T-cell (primary cell): ENCODE measurements around the gene DNAH14. TPM values are rescaled to one million over a fixed set of nuclear protein-coding genes. Genes with fewer than 3 reads are reported as not detected.

Experiments
- ATAC-seq, 4 experiments: fragments of 200-7000 bp in 3 of 4; fragments of 150-1000 bp in 1 of 4; cut with Tn5 transposase; replicated peaks in 1 of 4; 1 replicate in 3 of 4; 2 replicates in 1 of 4; pipeline ENCODE4 v1.10.0; 2021; ENCODE audit warnings: moderate library complexity in 3 of 4, mild to moderate bottlenecking in 2 of 4, moderate number of reproducible peaks in 1 of 4
- CTCF ChIA-PET, 2 donors: fragments of 300-600 bp; sonication (Branson Sonifier 250); formaldehyde crosslinking; loops; one replicate each; lab custom pipeline; 2022; ENCODE audit warnings: antibody characterized with exemption in 2 of 2; lab: Charles Lee
- POLR2A ChIA-PET, 2 donors: fragments of 300-600 bp; sonication (Branson Sonifier 250); formaldehyde crosslinking; loops; one replicate each; lab custom pipeline; 2022; ENCODE audit warnings: antibody characterized with exemption in 2 of 2; lab: Charles Lee
- DNase-seq, 35 experiments: peaks; one replicate each; pipeline versions ENCODE4 v3.0.0 to v3.0.0-alpha.2; 2013 to 2023
- H3K27ac ChIP-seq: one replicate; pipeline ENCODE4 v1.5.1; 2013; ENCODE audit warnings: low read length
- H3K27me3 ChIP-seq, 2 experiments: replicated peaks in 1 of 2; 1 replicate in 1 of 2; 2 replicates in 1 of 2; pipeline versions ENCODE4 v1.6.1 to v1.7.0; 2013; ENCODE audit warnings: low read length in 1 of 2, mixed read lengths in 1 of 2; ENCODE audit not compliant: control insufficient read depth in 2 of 2, insufficient read depth in 2 of 2; ENCODE audit errors: extremely low read depth in 1 of 2
- H3K36me3 ChIP-seq, 2 donors: 1 replicate in 1 of 2; 2 replicates in 1 of 2; pipeline versions ENCODE4 v1.6.1 to v1.7.0; 2013; ENCODE audit warnings: low read length in 1 of 2; ENCODE audit not compliant: control insufficient read depth in 2 of 2, insufficient read depth in 1 of 2; ENCODE audit errors: extremely low read depth in 1 of 2
- H3K4me1 ChIP-seq, 2 experiments: 1 replicate in 1 of 2; 2 replicates in 1 of 2; pipeline versions ENCODE4 v1.6.1 to v1.7.0; 2013; ENCODE audit warnings: low read length in 2 of 2, mixed read lengths in 1 of 2; ENCODE audit not compliant: insufficient read depth in 2 of 2, control insufficient read depth in 1 of 2; ENCODE audit errors: extremely low read depth in 1 of 2
- H3K4me3 ChIP-seq, 2 donors: 1 replicate in 1 of 2; 2 replicates in 1 of 2; pipeline versions ENCODE4 v1.5.1 to v1.7.0; 2013; ENCODE audit warnings: mild to moderate bottlenecking in 2 of 2, low read length in 1 of 2, moderate library complexity in 1 of 2; ENCODE audit not compliant: control insufficient read depth in 1 of 2; ENCODE audit errors: extremely low read depth in 1 of 2
- H3K9me3 ChIP-seq: 2 replicates; pipeline ENCODE4 v1.7.0; 2013
- H3K27ac Mint-ChIP-seq, 2 donors: one replicate each; pipeline ENCODE4 v1.8.0; 2020 to 2021; ENCODE audit warnings: mild to moderate bottlenecking in 2 of 2, mixed read lengths in 2 of 2
- H3K27me3 Mint-ChIP-seq, 2 donors: one replicate each; pipeline ENCODE4 v1.8.0; 2021 to 2022; ENCODE audit warnings: mixed read lengths in 2 of 2
- H3K36me3 Mint-ChIP-seq: one replicate; pipeline ENCODE4 v1.8.0; 2021; ENCODE audit warnings: mixed read lengths
- H3K4me1 Mint-ChIP-seq, 3 donors: one replicate each; pipeline ENCODE4 v1.8.0; 2020 to 2022; ENCODE audit warnings: mixed read lengths in 3 of 3, mild to moderate bottlenecking in 1 of 3
- H3K4me3 Mint-ChIP-seq, 3 donors: one replicate each; pipeline ENCODE4 v1.8.0; 2020 to 2022; ENCODE audit warnings: mild to moderate bottlenecking in 3 of 3, mixed read lengths in 3 of 3, moderate library complexity in 3 of 3
- H3K9me3 Mint-ChIP-seq, 3 donors: one replicate each; pipeline ENCODE4 v1.8.0; 2020 to 2022; ENCODE audit warnings: mixed read lengths in 3 of 3
- WGBS: methylation state at CpG from one replicate; pipeline ENCODE4 v1.1.5; 2013; ENCODE audit warnings: missing lambda C conversion rate; ENCODE audit not compliant: insufficient coverage; 5-methylcytosine and 5-hydroxymethylcytosine counted together
- total RNA-seq, 35 experiments: library from RNA in 6 of 35; stranded (reverse) in 6 of 35; fragments of 120-200 nt in 1 of 35; gene quantifications; one replicate each; pipeline versions ENCODE4 v1.2.1 to v1.2.4 and lab custom pipeline; 2013 to 2026

Gene DNAH14
- total RNA-seq, 5 donors from 2014 or later (not counting 1 experiment from before 2014, with no cell fraction given): 0.06 to 1.4 (median 0.39) TPM; not detected in 1

GRCh38 chr1:224928906-224929305, 569 bp upstream of the DNAH14 start:
- Histone ChIP-seq H3K27me3 (peaks cover 0 to 15% of the 10 kb centered on the region in 2 experiments), H3K4me1 (peaks cover 0 to 4% of the 10 kb centered on the region in 2 experiments), H3K36me3 (no peaks in the 10 kb centered on the region), H3K4me3 (no peak overlapping the region), H3K27ac (no peak overlapping the region), H3K9me3 (peaks cover 2% of the 10 kb centered on the region)
- POLR2A ChIA-PET: no interaction called here
- WGBS: no CpG with 5 or more reads among the region's 4 CpGs
- H3K27me3 Mint-ChIP-seq: peaks cover 31 to 34% of the 10 kb centered on the region in 2 donors
- H3K9me3 Mint-ChIP-seq: peaks cover 16 to 21% (median 20%) of the 10 kb centered on the region in 3 donors
- peaks cover 0 to 3% (median 0%) of the 10 kb centered on the region in 3 donors for H3K4me1 Mint-ChIP-seq
- ATAC-seq (no peak), DNase-seq (no peak)
- H3K36me3 Mint-ChIP-seq: peaks cover 14% of the 10 kb centered on the region
- H3K27ac Mint-ChIP-seq: no peak overlapping the region
- peak overlapping the region in 1 of 3 donors; percentile 60 for H3K4me3 Mint-ChIP-seq
- CTCF ChIA-PET: no interaction called here

DNA sequence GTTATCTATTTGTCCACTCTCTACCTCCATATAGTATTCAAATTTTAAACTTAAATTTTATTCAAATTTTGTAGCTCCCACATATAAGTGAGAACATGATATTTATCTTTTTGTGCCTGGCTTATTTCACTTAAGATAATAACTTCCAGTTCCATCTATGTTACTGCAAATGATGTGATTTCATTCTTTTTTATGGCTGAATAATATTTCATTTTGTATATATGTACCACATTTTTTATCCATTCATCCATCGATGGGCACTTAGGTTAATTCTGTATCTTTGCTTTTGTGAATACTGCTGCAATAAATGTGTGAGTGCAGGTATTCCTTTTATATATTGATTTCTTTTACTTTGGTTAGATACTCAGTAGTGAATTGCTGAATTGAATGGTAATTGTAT, 2.1 kb downstream of the DNAH14 start:
- POLR2A ChIA-PET: no interaction called here
- Mint-ChIP-seq H3K4me1 (peaks cover 0 to 3% (median 0%) of the 10 kb centered on the region in 3 donors), H3K27me3 (peaks cover 34 to 36% of the 10 kb centered on the region in 2 donors), H3K4me3 (no peak overlapping the region), H3K27ac (no peak overlapping the region), H3K36me3 (peaks cover 19% of the 10 kb centered on the region), H3K9me3 (peaks cover 28 to 42% (median 36%) of the 10 kb centered on the region in 3 donors)
- no peak for DNase-seq
- peaks cover 0 to 13% of the 10 kb centered on the region in 2 experiments for H3K27me3 ChIP-seq
- no peak overlapping the region for H3K27ac ChIP-seq
- ATAC-seq: no peak
- H3K9me3 ChIP-seq: peaks cover 13% of the 10 kb centered on the region
- no CpG with 5 or more reads among the region's 1 CpG for WGBS
- H3K4me1 ChIP-seq: peaks cover 0 to 4% of the 10 kb centered on the region in 2 experiments
- H3K4me3 ChIP-seq: no peak overlapping the region
- H3K36me3 ChIP-seq: no peaks in the 10 kb centered on the region
- CTCF ChIA-PET: no interaction called here

GRCh38 chr1:224932607-224933249, 3.3 kb downstream of the DNAH14 start:
- Mint-ChIP-seq H3K27me3 (peaks cover 28 to 30% of the 10 kb centered on the region in 2 donors), H3K4me1 (peaks cover 0 to 3% (median 0%) of the 10 kb centered on the region in 3 donors)
- WGBS: no CpG with 5 or more reads among the region's 1 CpG

GRCh38 chr1:224933584-224933983, 4.1 kb downstream of the DNAH14 start:
- no peak overlapping the region for H3K4me3 Mint-ChIP-seq
- no peak overlapping the region for H3K4me3 ChIP-seq
- H3K4me1 ChIP-seq: peaks cover 0 to 4% of the 10 kb centered on the region in 2 experiments
- WGBS: no CpG with 5 or more reads among the region's 4 CpGs
- peaks cover 13% of the 10 kb centered on the region for H3K9me3 ChIP-seq
- H3K4me1 Mint-ChIP-seq: peaks cover 0 to 3% (median 0%) of the 10 kb centered on the region in 3 donors
- peaks cover 26 to 27% of the 10 kb centered on the region in 2 donors for H3K27me3 Mint-ChIP-seq
- no peak overlapping the region for H3K27ac ChIP-seq
- peaks cover 19% of the 10 kb centered on the region for H3K36me3 Mint-ChIP-seq
- ATAC-seq: no peak
- no peak for DNase-seq
- POLR2A ChIA-PET: no interaction called here
- CTCF ChIA-PET: no interaction called here
- no peak overlapping the region for H3K27ac Mint-ChIP-seq
- peaks cover 28 to 42% (median 40%) of the 10 kb centered on the region in 3 donors for H3K9me3 Mint-ChIP-seq
- peaks cover 0 to 13% of the 10 kb centered on the region in 2 experiments for H3K27me3 ChIP-seq
- no peaks in the 10 kb centered on the region for H3K36me3 ChIP-seq

More at GRCh38 chr1:224932607-224933249, 3.3 kb downstream of the DNAH14 start:
- no peak overlapping the region for H3K27ac Mint-ChIP-seq
- Histone ChIP-seq H3K4me1 (peaks cover 0 to 4% of the 10 kb centered on the region in 2 experiments), H3K9me3 (peaks cover 13% of the 10 kb centered on the region), H3K27me3 (peaks cover 0 to 13% of the 10 kb centered on the region in 2 experiments), H3K4me3 (no peak overlapping the region), H3K27ac (no peak overlapping the region), H3K36me3 (no peaks in the 10 kb centered on the region)
- peaks cover 19% of the 10 kb centered on the region for H3K36me3 Mint-ChIP-seq
- POLR2A ChIA-PET: no interaction called here
- H3K9me3 Mint-ChIP-seq: peaks cover 28 to 42% (median 40%) of the 10 kb centered on the region in 3 donors
- CTCF ChIA-PET: no interaction called here
- no peak overlapping the region for H3K4me3 Mint-ChIP-seq
- no peak for ATAC-seq
- no peak for DNase-seq

GRCh38 chr1:224938652-224939051, 9.2 kb downstream of the DNAH14 start:
- Histone ChIP-seq H3K27me3 (no peaks in the 10 kb centered on the region), H3K27ac (no peak overlapping the region), H3K4me3 (no peak overlapping the region), H3K4me1 (no peaks in the 10 kb centered on the region), H3K36me3 (no peaks in the 10 kb centered on the region), H3K9me3 (peaks cover 11% of the 10 kb centered on the region)
- Mint-ChIP-seq H3K9me3 (peaks cover 21 to 26% (median 23%) of the 10 kb centered on the region in 3 donors), H3K4me3 (no peak overlapping the region), H3K27me3 (peaks cover 3% of the 10 kb centered on the region in 2 donors), H3K4me1 (no peaks in the 10 kb centered on the region), H3K27ac (no peak overlapping the region), H3K36me3 (peaks cover 7% of the 10 kb centered on the region)
- no CpG with 5 or more reads among the region's 4 CpGs for WGBS
- ChIA-PET POLR2A (no interaction called here), CTCF (no interaction called here)
- DNase-seq (no peak), ATAC-seq (no peak)

DNA sequence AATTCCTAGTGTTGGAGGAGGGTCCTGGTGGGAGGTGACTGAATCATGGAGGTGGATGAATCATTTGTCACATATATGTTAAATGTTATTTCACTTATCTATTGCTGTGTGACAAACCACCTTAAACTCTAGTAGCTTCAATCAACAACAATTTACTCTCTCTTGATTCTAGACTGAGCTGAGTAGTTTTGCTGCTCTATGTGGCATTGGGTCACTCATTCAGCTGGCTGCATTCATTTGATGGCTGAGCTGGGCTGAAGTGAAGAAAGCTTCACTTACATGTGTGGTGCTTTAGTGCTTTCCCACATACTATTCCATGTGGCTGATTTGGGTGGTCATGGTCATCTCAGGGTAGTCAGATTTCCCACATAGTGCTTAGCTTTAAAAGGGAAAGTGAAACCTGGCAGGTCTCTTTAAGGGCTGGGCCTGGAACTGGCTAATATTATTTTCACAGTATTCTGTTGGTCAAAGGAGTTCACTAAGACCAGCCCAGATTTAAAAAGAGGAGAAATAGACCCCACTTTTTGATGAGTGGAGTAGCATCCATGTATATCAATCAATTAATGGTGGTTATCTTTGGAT, 10.5 kb downstream of the DNAH14 start:
- H3K36me3 Mint-ChIP-seq: no peaks in the 10 kb centered on the region
- H3K4me1 ChIP-seq: no peaks in the 10 kb centered on the region
- H3K9me3 Mint-ChIP-seq: peaks cover 13 to 16% (median 15%) of the 10 kb centered on the region in 3 donors
- no peak overlapping the region for H3K4me3 ChIP-seq
- H3K27me3 Mint-ChIP-seq: peaks cover 3 to 4% of the 10 kb centered on the region in 2 donors
- H3K27me3 ChIP-seq: no peaks in the 10 kb centered on the region
- no peak for ATAC-seq
- H3K27ac Mint-ChIP-seq: no peak overlapping the region
- H3K4me1 Mint-ChIP-seq: no peaks in the 10 kb centered on the region
- no peaks in the 10 kb centered on the region for H3K36me3 ChIP-seq
- H3K4me3 Mint-ChIP-seq: no peak overlapping the region
- H3K9me3 ChIP-seq: peaks cover 3% of the 10 kb centered on the region
- DNase-seq: no peak
- H3K27ac ChIP-seq: no peak overlapping the region
- POLR2A ChIA-PET: no interaction called here
- CTCF ChIA-PET: no interaction called here
